Activated CD8-positive, alpha-beta T cell treated with anti-CD3 and anti-CD28 coated beads, Interleukin-2, amount 10 ng/mL, durations not matched to agents 7 days and 5 days (primary cell): ENCODE data around the gene ACP5. TPM values are rescaled to one million over a fixed set of nuclear protein-coding genes. Genes with fewer than 3 reads are reported as not detected.

Experiments used
- ATAC-seq: fragments of 150-1000 bp; cut with Tn5 transposase; one replicate; pipeline ENCODE4 v1.10.0; 2021; ENCODE audit warnings: moderate library complexity
- CTCF ChIA-PET: fragments of 350-600 bp; sonication (Branson Sonifier 250); formaldehyde crosslinking; loops from one replicate; lab custom pipeline; 2021; ENCODE audit warnings: antibody characterized with exemption; lab: Charles Lee
- POLR2A ChIA-PET: fragments of 350-600 bp; sonication (Branson Sonifier 250); formaldehyde crosslinking; loops from one replicate; lab custom pipeline; 2021; ENCODE audit warnings: antibody characterized with exemption; lab: Charles Lee
- DNase-seq: peaks from one replicate; pipeline ENCODE4 v3.0.0-alpha.2; 2020
- H3K27ac Mint-ChIP-seq: one replicate; pipeline ENCODE4 v1.8.0; 2021; ENCODE audit warnings: mild to moderate bottlenecking, mixed read lengths
- H3K27me3 Mint-ChIP-seq: one replicate; pipeline ENCODE4 v1.8.0; 2021; ENCODE audit warnings: low read depth, mixed read lengths
- H3K36me3 Mint-ChIP-seq: one replicate; pipeline ENCODE4 v1.8.0; 2021; ENCODE audit warnings: low read depth, mixed read lengths
- H3K4me1 Mint-ChIP-seq: one replicate; pipeline ENCODE4 v1.8.0; 2021; ENCODE audit warnings: low read depth, mixed read lengths
- H3K4me3 Mint-ChIP-seq: one replicate; pipeline ENCODE4 v1.8.0; 2021; ENCODE audit warnings: mild to moderate bottlenecking, mixed read lengths
- H3K9me3 Mint-ChIP-seq: one replicate; pipeline ENCODE4 v1.8.0; 2022; ENCODE audit warnings: mixed read lengths; ENCODE audit not compliant: insufficient read depth
- total RNA-seq, 2 experiments: library from RNA; stranded (reverse); gene quantifications; one replicate each; pipeline ENCODE4 v1.2.3, GENCODE V29; 2021

ACP5 gene
- total RNA-seq, 2 experiments from 2014 or later = 9.8 to 9.9 TPM

- ATAC-seq (no peak), DNase-seq (no peak)
- H3K4me3 Mint-ChIP-seq = no peak overlapping the region
- no peak overlapping the region for H3K27ac Mint-ChIP-seq
- peaks cover 2% of the 10 kb centered on the region for H3K4me1 Mint-ChIP-seq
- H3K27me3 Mint-ChIP-seq = peaks cover 16% of the 10 kb centered on the region
- no peaks in the 10 kb centered on the region for H3K9me3 Mint-ChIP-seq
- no peaks in the 10 kb centered on the region for H3K36me3 Mint-ChIP-seq
- ChIA-PET POLR2A (no interaction called here), CTCF (no interaction called here)
These were observed 36.8 kb downstream of the ACP5 start for GRCh38 chr19:11540645-11541044.

- CTCF ChIA-PET = interaction anchor here (1.6 kb wide), 1 partner anchor 11 kb away, joined by 5 read pairs; the partner anchor contains the start of gene ECSIT
- no peak overlapping the region for H3K4me3 Mint-ChIP-seq
- H3K9me3 Mint-ChIP-seq = no peaks in the 10 kb centered on the region
- H3K27me3 Mint-ChIP-seq = peaks cover 16% of the 10 kb centered on the region
- peaks cover 5% of the 10 kb centered on the region for H3K4me1 Mint-ChIP-seq
- no peak overlapping the region for H3K27ac Mint-ChIP-seq
- no peak for DNase-seq
- POLR2A ChIA-PET = no interaction called here
- no peaks in the 10 kb centered on the region for H3K36me3 Mint-ChIP-seq
- no peak for ATAC-seq
These were observed 37.7 kb downstream of the ACP5 start for GRCh38 chr19:11539495-11540365.

- Mint-ChIP-seq H3K9me3 (no peaks in the 10 kb centered on the region), H3K27ac (no peak within 1 kb of the TSS), H3K27me3 (peaks cover 16% of the 10 kb centered on the region), H3K4me3 (no peak within 1 kb of the TSS), H3K36me3 (no peaks in the 10 kb centered on the region), H3K4me1 (peaks cover 8% of the 10 kb centered on the region)
- no peak for ATAC-seq
- ChIA-PET POLR2A (no interaction called here), CTCF (interaction anchor here (1.6 kb wide), 1 partner anchor 10 kb away, joined by 5 read pairs; the partner anchor contains the start of gene ECSIT)
- DNase-seq = no peak
These were observed 39.0 kb downstream of the ACP5 start, which contains the start of gene CNN1 for GRCh38 chr19:11538232-11539036. Gene CNN1, plus strand, starts transcription at chr19:11538851. Its CDS starts 77 bp downstream, at chr19:11538928.

GRCh38 chr19:11535792-11536595 lies 41.5 kb downstream of the ACP5 start:
- Mint-ChIP-seq H3K27me3 (peaks cover 16% of the 10 kb centered on the region), H3K27ac (no peak overlapping the region), H3K4me3 (peak overlapping the region; percentile 10), H3K4me1 (peaks cover 12% of the 10 kb centered on the region), H3K9me3 (no peaks in the 10 kb centered on the region), H3K36me3 (no peaks in the 10 kb centered on the region)
- ChIA-PET CTCF (interaction anchor here (0.5 to 2.6 kb wide), 19 partner anchors 8 to 101 kb away, joined by 3 to 23 read pairs (median 4); partner anchors contain the start of genes ELOF1, ODAD3 and PRKCSH), POLR2A (no interaction called here)
- ATAC-seq (peak; percentile 87), DNase-seq (peak; percentile 86)

GRCh38 chr19:11534948-11535347 lies 42.5 kb downstream of the ACP5 start:
- POLR2A ChIA-PET = no interaction called here

GRCh38 chr19:11534538-11534937 lies 42.9 kb downstream of the ACP5 start:
- Mint-ChIP-seq H3K4me3 (no peak overlapping the region), H3K27ac (peak overlapping the region; percentile 33), H3K4me1 (peaks cover 18% of the 10 kb centered on the region), H3K36me3 (no peaks in the 10 kb centered on the region), H3K27me3 (peaks cover 11% of the 10 kb centered on the region), H3K9me3 (no peaks in the 10 kb centered on the region)
- ATAC-seq = no peak
- ChIA-PET CTCF (interaction anchor here (1.5 kb wide), 1 partner anchor 10 kb away, joined by 3 read pairs; no protein-coding TSS in a partner anchor), POLR2A (no interaction called here)
- no peak for DNase-seq

More at GRCh38 chr19:11534948-11535347, 42.5 kb downstream of the ACP5 start:
- H3K36me3 Mint-ChIP-seq = no peaks in the 10 kb centered on the region
- H3K4me1 Mint-ChIP-seq = peaks cover 17% of the 10 kb centered on the region
- peaks cover 11% of the 10 kb centered on the region for H3K27me3 Mint-ChIP-seq
- CTCF ChIA-PET = interaction anchor here (1.5 to 2.6 kb wide), 2 partner anchors 10 to 24 kb away, joined by 3 to 23 read pairs; partner anchors contain the start of gene ELOF1
- H3K27ac Mint-ChIP-seq = no peak overlapping the region
- ATAC-seq (no peak), DNase-seq (no peak)
- H3K9me3 Mint-ChIP-seq = no peaks in the 10 kb centered on the region
- no peak overlapping the region for H3K4me3 Mint-ChIP-seq

GRCh38 chr19:11530432-11530831 lies 47.0 kb downstream of the ACP5 start:
- ATAC-seq = no peak
- H3K9me3 Mint-ChIP-seq = no peaks in the 10 kb centered on the region
- DNase-seq = peak; percentile 48
- ChIA-PET POLR2A (no interaction called here), CTCF (no interaction called here)
- no peak overlapping the region for H3K27ac Mint-ChIP-seq
- H3K4me1 Mint-ChIP-seq = peaks cover 27% of the 10 kb centered on the region
- H3K4me3 Mint-ChIP-seq = no peak overlapping the region
- H3K27me3 Mint-ChIP-seq = no peaks in the 10 kb centered on the region
- peaks cover 3% of the 10 kb centered on the region for H3K36me3 Mint-ChIP-seq

GRCh38 chr19:11528551-11529341 lies 48.7 kb downstream of the ACP5 start, which contains the start of gene ECSIT:
Gene ECSIT, minus strand, starts transcription at chr19:11529134. Its CDS starts 9,964 bp downstream, at chr19:11519170.
- POLR2A ChIA-PET = interaction anchor here (0.6 to 1.4 kb wide), 4 partner anchors 16 to 208 kb away, joined by 3 to 4 read pairs (median 3); partner anchors contain the start of gene ELOF1
- Mint-ChIP-seq H3K27me3 (no peaks in the 10 kb centered on the region), H3K4me1 (peaks cover 23% of the 10 kb centered on the region), H3K4me3 (peak within 1 kb of the TSS; percentile 96), H3K27ac (peak within 1 kb of the TSS; percentile 93), H3K9me3 (no peaks in the 10 kb centered on the region), H3K36me3 (peaks cover 3% of the 10 kb centered on the region)
- DNase-seq (peak; percentile 95), ATAC-seq (peak; percentile 99)
- CTCF ChIA-PET = interaction anchor here (0.5 to 1.7 kb wide), 8 partner anchors 8 to 1230 kb away, joined by 3 to 10 read pairs (median 4); partner anchors contain the start of genes CNN1 and ELOF1
